GM21825 (cell line): ENCODE data around the gene LIME1.
"Not testable (repeated sequence)": the region's sequence is repeated elsewhere in the genome, so short reads cannot be mapped to it uniquely, and the experiment has no call there.

ENCODE experiments used
- ATAC-seq: cut with Tn5 transposase; IDR thresholded peaks from one replicate; pipeline ENCODE4 v1.9.1; 2021; ENCODE audit warnings: mild to moderate bottlenecking, moderate library complexity; ENCODE audit not compliant: unreplicated experiment

The LIME1 gene

GRCh38 chr20:63769891-63770474 lies 33.5 kb downstream of the LIME1 start:
- no peak for ATAC-seq

- no peak for ATAC-seq
These were observed 34.7 kb downstream of the LIME1 start for GRCh38 chr20:63771046-63771707.

GRCh38 chr20:63772781-63773518 lies 36.5 kb downstream of the LIME1 start:
- no peak for ATAC-seq

DNA sequence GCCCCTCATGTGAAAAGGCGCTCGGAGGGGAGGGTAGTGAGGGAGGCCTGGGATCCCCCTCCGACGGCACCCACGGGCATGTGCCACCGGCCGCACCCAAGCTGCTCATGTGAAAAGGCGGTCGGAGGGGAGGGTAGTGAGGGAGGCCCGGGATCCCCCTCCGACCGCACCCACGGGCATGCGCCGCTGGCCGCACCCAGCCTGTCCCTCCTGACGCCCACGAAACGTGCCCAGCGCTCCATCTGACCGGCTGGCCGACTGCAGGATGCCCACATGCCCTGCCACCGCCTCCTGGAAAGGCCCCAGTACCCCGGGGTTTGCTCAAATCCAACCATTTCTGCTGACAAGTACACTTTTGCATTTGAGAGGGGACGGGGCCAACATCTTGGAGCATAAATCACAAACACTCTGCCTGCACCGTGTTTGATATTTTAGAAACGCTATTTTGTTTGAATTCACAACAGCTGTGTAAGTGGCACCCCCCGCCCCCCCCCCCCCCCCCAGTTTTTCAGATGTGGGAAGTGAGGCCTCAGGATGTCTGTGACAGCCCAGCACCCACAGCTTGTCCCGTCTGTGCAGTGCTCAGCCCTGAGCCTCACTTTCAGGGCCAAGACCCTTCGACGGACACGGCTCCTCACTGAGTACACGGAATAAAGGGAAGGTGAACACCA lies 37.2 kb downstream of the LIME1 start:
- no peak for ATAC-seq

DNA sequence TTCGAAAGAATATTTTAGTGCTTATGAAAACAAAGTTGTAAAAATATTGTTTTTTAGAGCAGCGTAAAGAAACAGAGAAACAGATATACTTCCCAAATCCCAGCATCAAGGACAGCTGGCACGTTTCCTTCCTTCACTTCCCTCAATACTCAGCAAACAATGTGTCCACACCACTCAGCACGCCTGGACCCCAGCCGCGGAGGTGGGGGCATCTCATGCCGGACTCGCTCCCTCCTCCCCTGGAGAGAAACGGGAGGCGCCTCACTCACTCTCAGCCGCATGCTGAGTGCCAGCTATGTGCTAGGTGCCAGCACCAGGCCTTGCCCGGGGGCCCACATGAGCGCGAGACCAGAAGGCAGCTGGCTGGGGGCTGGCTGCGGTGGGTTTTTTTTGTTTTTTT lies 37.8 kb downstream of the LIME1 start:
- ATAC-seq = no peak

DNA sequence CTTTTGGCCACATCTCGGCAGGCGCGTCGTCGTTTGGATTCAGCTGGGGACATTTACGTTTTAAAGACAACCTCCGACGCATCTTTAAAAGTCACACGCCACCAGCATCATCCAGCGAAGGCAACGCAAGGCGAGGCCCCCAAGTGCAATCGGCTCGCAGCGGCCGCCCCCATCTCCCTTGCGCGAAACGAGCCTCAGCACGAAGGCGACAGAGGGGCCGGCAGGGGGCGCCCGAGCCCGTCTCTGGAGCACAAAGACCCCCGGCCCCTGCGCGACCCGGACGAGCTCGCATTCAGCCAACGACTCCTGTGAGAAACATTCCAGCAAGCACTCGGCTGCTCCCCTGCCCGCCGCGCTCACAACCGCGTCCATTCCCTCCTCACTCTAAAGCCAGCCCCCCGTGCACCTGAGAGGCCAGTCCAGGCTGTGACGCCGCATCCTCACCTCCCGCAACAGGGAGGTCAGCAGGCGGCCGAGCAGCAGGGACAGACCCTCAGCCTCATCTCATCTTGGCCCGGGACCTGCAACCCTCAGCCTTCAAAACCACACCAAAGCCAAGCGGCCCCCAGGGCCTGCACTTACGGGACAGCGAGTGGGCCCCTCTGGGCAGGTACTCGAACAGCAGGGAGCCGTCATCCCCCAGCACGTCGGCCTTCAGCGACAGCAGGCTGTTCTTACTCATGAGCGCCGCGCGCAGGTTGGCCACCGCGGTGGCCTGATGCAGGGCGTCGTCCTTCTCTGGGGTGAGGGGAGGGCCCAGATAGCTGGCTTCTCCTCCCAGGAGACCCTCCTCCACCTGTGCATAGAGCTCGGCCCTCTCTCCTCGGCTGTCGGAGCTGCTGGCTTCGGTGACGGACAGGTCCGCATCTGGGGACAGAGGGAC lies 38.9 kb downstream of the LIME1 start:
- no peak for ATAC-seq

DNA sequence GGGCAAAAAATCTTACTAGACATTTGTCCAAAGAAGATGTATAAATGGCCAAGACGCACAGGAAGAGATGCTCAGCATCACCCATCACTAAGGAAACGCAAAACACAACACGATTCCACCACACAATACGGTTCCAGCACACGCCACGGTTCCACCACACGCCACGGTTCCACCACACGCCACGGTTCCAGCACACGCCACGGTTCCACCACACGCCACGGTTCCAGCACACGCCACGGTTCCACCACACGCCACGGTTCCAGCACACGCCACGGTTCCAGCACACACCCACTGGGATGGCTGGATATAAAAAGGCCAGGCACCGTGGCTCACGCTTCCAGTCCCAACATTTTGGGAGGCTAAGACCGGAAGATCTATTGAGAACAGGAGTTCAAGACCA lies 40.4 kb downstream of the LIME1 start:
- ATAC-seq = not testable (repeated sequence)

GRCh38 chr20:63777614-63778013 lies 41.1 kb downstream of the LIME1 start:
- no peak for ATAC-seq

GRCh38 chr20:63778034-63778752 lies 41.7 kb downstream of the LIME1 start:
- no peak for ATAC-seq

DNA sequence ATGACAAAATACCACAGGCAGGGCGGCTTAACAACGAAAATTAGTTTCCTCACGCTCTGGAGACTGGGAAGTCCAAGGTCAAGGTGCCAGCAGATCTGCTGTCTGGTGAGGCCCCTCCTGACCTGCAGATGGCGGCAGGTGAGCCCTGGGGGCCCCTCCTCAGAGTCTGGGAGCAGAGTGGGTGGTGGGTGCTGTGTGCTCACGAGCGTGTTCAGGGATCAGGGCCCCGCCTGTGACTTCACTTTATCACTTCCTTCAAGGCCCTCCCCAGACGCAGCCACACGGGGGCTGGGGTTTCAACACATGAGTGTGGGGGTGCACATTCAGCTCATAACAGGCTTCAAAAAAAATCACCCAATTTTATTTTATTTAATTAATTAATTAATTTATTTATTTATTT lies 42.4 kb downstream of the LIME1 start:
- ATAC-seq = no peak

GRCh38 chr20:63781181-63781580 lies 44.7 kb downstream of the LIME1 start:
- ATAC-seq = no peak

GRCh38 chr20:63782051-63782471 lies 45.6 kb downstream of the LIME1 start:
- ATAC-seq = no peak

DNA sequence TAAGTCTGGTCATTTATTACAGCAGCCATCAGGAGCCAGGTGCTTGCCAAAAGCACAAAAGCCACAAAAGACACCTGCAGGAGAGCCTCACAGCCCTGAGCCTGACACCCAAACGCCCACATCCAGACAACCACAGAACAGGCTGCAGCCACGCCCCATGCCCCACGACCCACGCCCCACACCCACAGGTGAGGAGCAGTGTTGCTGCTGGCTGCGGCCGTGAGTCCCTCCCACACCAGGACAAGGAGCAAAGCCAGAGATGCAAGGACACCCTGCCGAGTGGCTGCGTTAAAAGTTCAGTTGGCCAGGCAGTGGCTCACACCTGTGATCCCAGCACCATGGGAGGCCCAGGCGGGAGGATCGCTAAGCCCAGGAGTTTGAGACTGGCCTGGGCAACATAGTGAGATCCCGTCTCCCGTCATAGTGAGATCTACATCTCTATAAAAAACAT lies 46.1 kb downstream of the LIME1 start:
- ATAC-seq = no peak

DNA sequence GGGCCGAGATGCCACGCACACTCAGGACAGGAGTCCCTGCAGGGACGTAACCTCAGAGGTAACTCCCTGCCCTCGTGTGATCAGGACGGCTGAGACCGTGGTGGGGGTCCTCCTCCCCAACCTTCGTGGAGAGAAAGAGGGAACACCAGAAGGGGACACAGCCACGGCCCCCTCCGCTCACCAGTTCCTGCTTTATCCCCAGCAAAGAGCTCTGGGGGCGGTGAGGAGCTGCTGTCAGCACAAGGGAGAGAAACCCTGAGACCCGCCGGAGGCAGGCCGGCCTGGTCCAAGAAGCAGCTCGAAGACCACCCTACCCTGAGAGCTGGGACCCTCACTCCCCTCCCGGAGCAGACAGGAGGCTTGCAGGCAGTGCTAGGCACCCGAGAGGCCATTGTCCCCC lies 47.5 kb downstream of the LIME1 start:
- ATAC-seq = no peak

- no peak for ATAC-seq
These were observed 49.2 kb downstream of the LIME1 start for GRCh38 chr20:63785691-63786131.

DNA sequence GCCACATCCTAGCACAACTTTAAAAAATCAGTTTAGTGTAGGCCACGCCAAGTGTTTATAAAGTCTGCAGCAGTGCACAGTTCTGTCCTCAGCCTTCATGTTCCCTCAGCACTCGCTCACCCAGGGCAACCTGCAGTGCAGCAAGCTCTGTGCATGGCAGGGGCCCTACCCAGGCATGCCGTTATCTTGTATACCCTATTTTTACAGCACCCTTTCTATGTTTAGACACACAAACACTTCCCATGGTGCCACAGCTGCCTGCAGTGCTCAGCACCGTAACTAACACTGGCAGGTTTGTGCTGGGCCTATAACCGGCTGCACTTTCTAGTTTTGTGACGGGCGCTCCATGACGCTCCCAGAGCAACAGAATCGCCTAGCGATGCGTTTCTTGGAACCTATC lies 50.8 kb downstream of the LIME1 start:
- ATAC-seq = no peak

GRCh38 chr20:63787749-63788148 lies 51.3 kb downstream of the LIME1 start:
- ATAC-seq = no peak
